Mucosa of descending colon (tissue), 3 donors: Measurements from ENCODE around the gene CTBP2. TPM values are rescaled to one million over a fixed set of nuclear protein-coding genes. Genes with fewer than 3 reads are reported as not detected.

Experiments used
- ATAC-seq: fragments of 200-7000 bp; cut with Tn5 transposase; one replicate; pipeline ENCODE4 v1.9.1; 2020; ENCODE audit warnings: mild to moderate bottlenecking, moderate library complexity
- DNase-seq, 3 donors: peaks; one replicate each; pipeline ENCODE4 v3.0.0-alpha.2; 2020
- H3K36me3 ChIP-seq: fragments of 200-600 bp; one replicate; pipeline ENCODE4 v1.8.0; 2021; ENCODE audit warnings: low read depth, mild to moderate bottlenecking
- H3K4me1 ChIP-seq: fragments of 200-600 bp; one replicate; pipeline ENCODE4 v1.8.0; 2021; ENCODE audit warnings: low read depth, mild to moderate bottlenecking
- H3K4me3 ChIP-seq: fragments of 200-600 bp; one replicate; pipeline ENCODE4 v1.8.0; 2021; ENCODE audit warnings: mild to moderate bottlenecking
- H3K9me3 ChIP-seq: fragments of 200-600 bp; one replicate; pipeline ENCODE4 v1.8.0; 2021; ENCODE audit warnings: mild to moderate bottlenecking
- CTCF ChIP-seq: fragments of 200-600 bp; IDR thresholded peaks from one replicate; pipeline ENCODE4 v1.8.0; 2022; ENCODE audit warnings: antibody characterized with exemption, mild to moderate bottlenecking
- intact Hi-C, 2 donors: fragments of 100-400 bp; cut with DNase I in 1 of 2; cut with micrococcal nuclease in 1 of 2; formaldehyde crosslinking; loops; one replicate each; pipeline versions ENCODE4 v1.11.0 to v1.11.1; 2022; cut with DNase I, micrococcal nuclease
- total RNA-seq, 3 donors: library from RNA; stranded (reverse); fragmentation: NEBNext Ultra II Directional in 2 of 3; extraction: Animal tissue kit (Norgen Biotek cat#: 25700) in 2 of 3; gene quantifications; one replicate each; pipeline versions ENCODE4 v1.2.1 to v1.2.4, GENCODE V29; 2021 to 2023
- donor health status: DM: no; HTN: no; CAD: no; lungs with moderate emphysema.
- donor health status: DM: no; HTN: no; CAD: no.
- donor health status: DM: no; HTN: yes; CAD: no.

CTBP2 gene
- total RNA-seq, 3 donors from 2014 or later = 109 to 137 (median 121) TPM

- no peaks in the 10 kb centered on the region for H3K9me3 ChIP-seq
- intact Hi-C loops = no loop called here
- no peak overlapping the region for H3K4me3 ChIP-seq
- no peak for DNase-seq
- peak; percentile 32 for ATAC-seq
- H3K36me3 ChIP-seq = no peaks in the 10 kb centered on the region
- H3K4me1 ChIP-seq = peaks cover 39% of the 10 kb centered on the region
- no peak for TF ChIP-seq CTCF
Measured at GRCh38 chr10:125121003-125121402, 39.4 kb downstream of the CTBP2 start.

DNA sequence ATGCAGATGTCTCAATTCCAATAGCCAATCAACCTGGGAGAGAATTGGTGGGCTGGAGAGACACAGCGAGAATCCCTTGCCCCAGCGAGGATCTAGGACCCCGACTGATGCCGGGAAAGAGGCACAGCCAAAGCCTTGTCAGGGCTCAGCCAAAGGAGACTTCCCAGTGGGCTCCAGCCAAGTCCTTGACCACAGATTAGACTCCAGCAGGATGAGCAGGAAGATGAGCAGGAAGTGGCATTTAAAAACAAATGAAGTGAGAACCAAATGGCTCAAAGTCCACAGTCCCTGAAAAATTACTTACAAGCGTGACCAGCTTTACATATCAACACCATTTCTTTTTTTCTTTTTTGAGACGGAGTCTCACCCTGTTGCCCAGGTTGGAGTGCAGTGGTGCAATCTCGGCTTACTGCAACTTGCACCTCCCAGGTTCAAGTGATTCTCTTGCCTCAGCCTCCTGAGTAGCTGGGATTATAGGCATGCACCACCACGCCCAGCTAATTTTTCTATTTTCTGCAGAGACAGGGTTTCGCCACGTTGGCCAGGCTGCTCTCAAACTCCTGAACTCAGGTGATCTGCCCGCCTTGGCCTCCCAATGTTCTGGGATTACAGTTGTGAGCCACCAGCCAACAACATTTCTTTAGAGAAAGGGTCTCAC is 40.2 kb downstream of the CTBP2 start:
- Histone ChIP-seq H3K4me1 (peaks cover 39% of the 10 kb centered on the region), H3K9me3 (no peaks in the 10 kb centered on the region), H3K36me3 (no peaks in the 10 kb centered on the region), H3K4me3 (no peak overlapping the region)
- intact Hi-C loops = no loop called here
- TF ChIP-seq CTCF = no peak
- ATAC-seq (peak; percentile 22), DNase-seq (peak in 2 of 3 donors; percentile 46 to 49)

- TF ChIP-seq CTCF = no peak
- Histone ChIP-seq H3K4me1 (peaks cover 30% of the 10 kb centered on the region), H3K9me3 (no peaks in the 10 kb centered on the region), H3K36me3 (no peaks in the 10 kb centered on the region), H3K4me3 (no peak overlapping the region)
- intact Hi-C loops = no loop called here
- ATAC-seq (no peak), DNase-seq (peak in 1 of 3 donors; percentile 18)
Measured at GRCh38 chr10:125118701-125119100, 41.7 kb downstream of the CTBP2 start.

DNA sequence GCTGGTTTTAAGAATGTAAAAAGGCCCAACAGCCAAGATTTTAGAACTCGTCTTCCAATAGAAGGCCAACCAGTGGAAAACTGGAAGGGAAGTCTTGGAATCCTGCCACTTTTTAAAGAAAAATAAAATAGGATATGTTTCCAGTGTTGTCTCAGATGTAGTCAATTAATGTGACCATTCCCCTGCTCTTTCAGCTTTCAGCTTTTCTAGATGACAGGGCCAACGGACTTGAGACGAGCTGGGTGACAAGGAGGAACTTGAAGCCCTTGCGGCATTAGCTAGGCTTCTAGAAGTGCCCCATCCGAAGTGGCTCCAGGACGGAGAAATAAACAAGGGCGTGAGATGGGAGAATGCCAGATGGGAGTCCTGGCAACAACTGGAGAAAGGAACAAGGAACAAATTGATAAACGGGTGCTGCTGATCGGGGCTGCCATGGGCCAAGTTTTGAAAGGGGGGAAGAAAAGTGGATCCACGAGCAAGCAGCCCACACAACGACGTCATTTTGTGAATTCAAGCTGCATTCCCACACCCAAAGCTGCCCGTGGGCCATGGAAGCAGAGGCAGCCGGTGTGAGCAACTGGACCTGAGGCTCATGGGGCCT is 42.3 kb downstream of the CTBP2 start:
- no peaks in the 10 kb centered on the region for H3K36me3 ChIP-seq

GRCh38 chr10:125116652-125117310 is 43.6 kb downstream of the CTBP2 start:
- no peaks in the 10 kb centered on the region for H3K9me3 ChIP-seq
- H3K4me1 ChIP-seq = peaks cover 24% of the 10 kb centered on the region
- no peak overlapping the region for H3K4me3 ChIP-seq
- ATAC-seq (no peak), DNase-seq (no peak)
- intact Hi-C loops = no loop called here
- no peaks in the 10 kb centered on the region for H3K36me3 ChIP-seq
- TF ChIP-seq CTCF = no peak

More for the DNA sequence above, 42.3 kb downstream of the CTBP2 start:
- TF ChIP-seq CTCF = no peak
- no peaks in the 10 kb centered on the region for H3K9me3 ChIP-seq
- ATAC-seq (peak; percentile 41), DNase-seq (peak in 2 of 3 donors; percentile 44 to 62)
- H3K4me3 ChIP-seq = no peak overlapping the region
- intact Hi-C loops = no loop called here
- H3K4me1 ChIP-seq = peaks cover 24% of the 10 kb centered on the region
